HepG2 (cell line): Measurements from ENCODE around the gene THOC6. TPM values are rescaled to one million over a fixed set of nuclear protein-coding genes. Genes with fewer than 3 reads are reported as not detected.

ENCODE experiments used
- CCDC6 ChIP-seq: sonication (generic); formaldehyde crosslinking; IDR thresholded peaks from 2 replicates; pipeline ENCODE4 v1.8.1; 2022; ENCODE audit warnings: mild to moderate bottlenecking, missing genetic modification reagents, moderate library complexity
- DNMT3B ChIP-seq: conservative IDR thresholded peaks from 2 replicates; pipeline ENCODE4 v1.6.1; 2016; ENCODE audit warnings: missing biosample characterization, control low read depth
- EZH2 ChIP-seq: conservative IDR thresholded peaks from 2 replicates; pipeline ENCODE4 v1.6.1; 2012; ENCODE audit warnings: mild to moderate bottlenecking, low read depth, low read length, moderate library complexity
- FLYWCH1 ChIP-seq: sonication (generic); formaldehyde crosslinking; IDR thresholded peaks from 2 replicates; pipeline ENCODE4 v1.8.1; 2023; ENCODE audit warnings: mild to moderate bottlenecking, missing genetic modification reagents
- HCFC1 ChIP-seq: fragments of 150-350 bp; IDR thresholded peaks from 2 replicates; pipeline ENCODE4 v1.6.1; 2014; ENCODE audit warnings: low read depth, low read length
- HMGXB4 ChIP-seq, 2 experiments: sonication (generic) in 1 of 2; formaldehyde crosslinking in 1 of 2; IDR thresholded peaks; 2 replicates each; pipeline versions ENCODE4 v1.4.0 to v1.6.1; 2018 to 2020; ENCODE audit warnings: missing genetic modification reagents in 2 of 2, borderline replicate concordance in 1 of 2, low read depth in 1 of 2, mild to moderate bottlenecking in 1 of 2, missing biosample characterization in 1 of 2
- ISX ChIP-seq: sonication (generic); formaldehyde crosslinking; conservative IDR thresholded peaks from 2 replicates; pipeline ENCODE4 v1.5.0; 2020; ENCODE audit warnings: missing genetic modification reagents
- MEIS1 ChIP-seq: sonication (generic); formaldehyde crosslinking; IDR thresholded peaks from 2 replicates; pipeline ENCODE4 v1.9.0; 2021; ENCODE audit warnings: mild to moderate bottlenecking, missing genetic modification reagents, moderate library complexity, borderline replicate concordance
- MTF2 ChIP-seq: sonication (generic); formaldehyde crosslinking; IDR thresholded peaks from 2 replicates; pipeline ENCODE4 v1.5.0; 2020; ENCODE audit warnings: missing genetic modification reagents, borderline replicate concordance
- NFATC3 ChIP-seq: sonication (generic); formaldehyde crosslinking; IDR thresholded peaks from 2 replicates; pipeline ENCODE4 v1.5.1; 2020; ENCODE audit warnings: mild to moderate bottlenecking, missing genetic modification reagents
- NFYC ChIP-seq: IDR thresholded peaks from 2 replicates; pipeline ENCODE4 v1.6.1; 2016; ENCODE audit warnings: missing genetic modification reagents, missing compliant biosample characterization
- SIN3A ChIP-seq: IDR thresholded peaks from 2 replicates; pipeline ENCODE4 v1.6.1; 2011; ENCODE audit warnings: low read depth, mild to moderate bottlenecking, control low read depth, low read length, borderline replicate concordance
- SRSF9 ChIP-seq: fragments of 200-400 bp; formaldehyde crosslinking; IDR thresholded peaks from 2 replicates; pipeline ENCODE4 v1.6.1; 2018; ENCODE audit warnings: borderline replicate concordance, mild to moderate bottlenecking, low read depth, low read length; ENCODE audit not compliant: insufficient read depth, poor library complexity, severe bottlenecking
- TAF1 ChIP-seq: sonication (generic); formaldehyde crosslinking; IDR thresholded peaks from 2 replicates; pipeline ENCODE4 v1.4.0; 2020; ENCODE audit warnings: missing genetic modification reagents
- TCF7L2 ChIP-seq: IDR thresholded peaks from 2 replicates; pipeline ENCODE4 v1.6.1; 2011; ENCODE audit warnings: mild to moderate bottlenecking, low read depth, low read length, moderate library complexity
- TERF1 ChIP-seq: sonication (generic); formaldehyde crosslinking; IDR thresholded peaks from 2 replicates; pipeline ENCODE4 v1.8.0; 2022; ENCODE audit warnings: mild to moderate bottlenecking, missing genetic modification reagents, moderate library complexity
- ZBTB26 ChIP-seq: IDR thresholded peaks from 2 replicates; pipeline ENCODE4 v1.6.1; 2016; ENCODE audit warnings: missing compliant biosample characterization, missing genetic modification reagents, borderline replicate concordance
- ZBTB33 ChIP-seq: sonication (generic); formaldehyde crosslinking; IDR thresholded peaks from 2 replicates; pipeline ENCODE4 v1.4.0; 2020; ENCODE audit warnings: missing genetic modification reagents
- ZGPAT ChIP-seq: IDR thresholded peaks from 2 replicates; pipeline ENCODE4 v1.6.1; 2016; ENCODE audit warnings: mild to moderate bottlenecking
- ZNF414 ChIP-seq: sonication (generic); formaldehyde crosslinking; IDR thresholded peaks from 2 replicates; pipeline ENCODE4 v1.5.0; 2020; ENCODE audit warnings: missing genetic modification reagents
- ZSCAN29 ChIP-seq: sonication (generic); formaldehyde crosslinking; conservative IDR thresholded peaks from 2 replicates; pipeline ENCODE4 v1.4.0; 2020; ENCODE audit warnings: mild to moderate bottlenecking, missing genetic modification reagents
- polyA plus RNA-seq, 8 experiments: library from polyadenylated mRNA; depleted of rRNA in 3 of 8; stranded (reverse) in 7 of 8; unstranded in 1 of 8; fragments of >200 nt; fragmentation: Illumina TruSeq in 4 of 8; extraction: Trizol in 4 of 8; gene quantifications; 2 replicates each; pipeline versions ENCODE4 v1.2.1 to v1.2.3, GENCODE V29; 2011 to 2016; ENCODE audit warnings: low read depth in 4 of 8, missing spikeins in 1 of 8, mixed read lengths in 1 of 8; ENCODE audit not compliant: insufficient read depth in 1 of 8
- total RNA-seq, 5 experiments: library from RNA; depleted of rRNA; stranded (reverse); fragments of >200 nt; fragmentation: Illumina TruSeq; extraction: Trizol; gene quantifications; 2 replicates each; pipeline ENCODE4 v1.2.3, GENCODE V29; 2016; ENCODE audit warnings: low read depth in 1 of 5

THOC6 gene
- total and polyA plus RNA-seq, 2 of the 13 experiments (the other 11 are each of a cell fraction or from before 2014, with no cell fraction given): 32.1 to 37.0 TPM

- TF ChIP-seq TERF1 (CRISPR knock-in tag) (0 out of 2 replicates have a peak, but pooled peaks have one; percentile 20), TCF7L2 (no peak), HCFC1 (no peak), SRSF9 (no peak), ISX (no peak), MEIS1 (CRISPR knock-in tag) (no peak), HMGXB4 (CRISPR knock-in tag; IDR thresholded peaks at IDR 0.05; ENCODE audit: borderline replicate concordance in 1 of 2, low read depth in 1 of 2) (peak in 1 of 2 experiments; percentile 75; a peak in 1 of 4 replicates), TAF1 (CRISPR knock-in tag) (no peak), ZSCAN29 (CRISPR knock-in tag) (no peak), DNMT3B (peak; percentile 80), ZBTB33 (no peak), ZGPAT (CRISPR knock-in tag) (no peak), NFATC3 (CRISPR knock-in tag) (no peak), CCDC6 (no peak), ZBTB26 (CRISPR knock-in tag) (no peak), EZH2 (no peak), SIN3A (peak; percentile 15; the same call in 1 of the 2 replicates), ZNF414 (CRISPR knock-in tag) (no peak), MTF2 (no peak), NFYC (CRISPR knock-in tag) (no peak), FLYWCH1 (CRISPR knock-in tag) (no peak)
Observed at GRCh38 chr16:3065742-3066439, 42.1 kb downstream of the THOC6 start (continued).
